K562 (cell line): ENCODE measurements around the gene IL17RC. TPM values are rescaled to one million over a fixed set of nuclear protein-coding genes. Genes with fewer than 3 reads are reported as not detected.

Experiments used
- CHD4 ChIP-seq: fragments of 200-600 bp; sonication (generic); IDR thresholded peaks from 3 replicates; pipeline ENCODE4 v1.6.1; 2012; ENCODE audit warnings: low read depth, mild to moderate bottlenecking, mixed read lengths, low read length, inconsistent platforms; ENCODE audit not compliant: insufficient read depth, insufficient replicate concordance, poor library complexity, severe bottlenecking
- CSDE1 ChIP-seq, 2 experiments: fragments of 450-650 bp; IDR thresholded peaks; 2 replicates each; pipeline ENCODE4 v1.6.1; 2016; ENCODE audit warnings: mild to moderate bottlenecking in 1 of 2
- DMBX1 ChIP-seq: fragments of 250-450 bp; sonication (Bioruptor Pico); IDR thresholded peaks from 2 replicates; pipeline ENCODE4 v1.8.0; 2022; ENCODE audit warnings: inconsistent platforms, mild to moderate bottlenecking, moderate library complexity, borderline replicate concordance
- LCOR ChIP-seq: sonication (generic); formaldehyde crosslinking; IDR thresholded peaks from 2 replicates; pipeline ENCODE4 v1.8.0; 2022; ENCODE audit warnings: mild to moderate bottlenecking, missing genetic modification reagents
- MAFG ChIP-seq: fragments of 450-650 bp; conservative IDR thresholded peaks from 2 replicates; pipeline ENCODE4 v1.6.1; 2016; ENCODE audit warnings: missing genetic modification characterization, missing compliant biosample characterization
- MIER1 ChIP-seq: fragments of 450-650 bp; IDR thresholded peaks from 2 replicates; pipeline ENCODE4 v1.6.1; 2016; ENCODE audit warnings: antibody characterized with exemption, mild to moderate bottlenecking, low read depth
- MYBL2 ChIP-seq, 2 experiments: fragments of 450-650 bp in 1 of 2; sonication (generic) in 1 of 2; formaldehyde crosslinking in 1 of 2; IDR thresholded peaks; 2 replicates each; pipeline versions ENCODE4 v1.6.1 to v1.8.1; 2017 to 2022; ENCODE audit warnings: borderline replicate concordance in 1 of 2, inconsistent platforms in 1 of 2, low read depth in 1 of 2, mild to moderate bottlenecking in 1 of 2, missing genetic modification reagents in 1 of 2, moderate library complexity in 1 of 2
- NONO ChIP-seq, 2 experiments: fragments of 200-400 bp in 1 of 2; fragments of 450-650 bp in 1 of 2; formaldehyde crosslinking in 1 of 2; IDR thresholded peaks; 2 replicates each; pipeline ENCODE4 v1.6.1; 2017; ENCODE audit warnings: low read depth in 2 of 2, mild to moderate bottlenecking in 2 of 2, moderate library complexity in 2 of 2, low read length in 1 of 2
- SUPT5H ChIP-seq: fragments of 450-650 bp; IDR thresholded peaks from 2 replicates; pipeline ENCODE4 v1.6.1; 2016
- TRIM24 ChIP-seq, 2 experiments: fragments of 450-650 bp; IDR thresholded peaks; 2 replicates each; pipeline ENCODE4 v1.6.1; 2016
- ZBTB2 ChIP-seq: fragments of 450-650 bp; IDR thresholded peaks from 2 replicates; pipeline ENCODE4 v1.6.1; 2016; ENCODE audit warnings: antibody characterized with exemption
- ZNF449 ChIP-seq: fragments of 250-450 bp; sonication (Bioruptor Pico); IDR thresholded peaks from 2 replicates; pipeline ENCODE4 v1.8.0; 2022; ENCODE audit warnings: moderate library complexity, mild to moderate bottlenecking, inconsistent platforms
- ZNF589 ChIP-seq: fragments of 200-800 bp; sonication (Bioruptor generic); IDR thresholded peaks from 2 replicates; pipeline ENCODE4 v1.6.1; 2016; ENCODE audit warnings: low read depth, missing genetic modification characterization, missing compliant biosample characterization
- polyA plus RNA-seq, 8 experiments: library from polyadenylated mRNA; depleted of rRNA in 4 of 8; stranded (reverse) in 5 of 8; unstranded in 3 of 8; fragments of >200 nt; fragmentation: Nextera tagmentation in 2 of 8; fragmentation: Illumina TruSeq in 1 of 8; extraction: Ambion mirVana in 2 of 8; extraction: Trizol in 1 of 8; gene quantifications; 2 replicates each; pipeline versions ENCODE4 v1.2.1 to v1.2.3, GENCODE V29; 2011 to 2014; ENCODE audit warnings: inconsistent platforms in 1 of 8, missing spikeins in 1 of 8
- total RNA-seq, 7 experiments: library from RNA; depleted of rRNA in 6 of 7; stranded (reverse); fragments of >200 nt in 6 of 7; fragmentation: Illumina TruSeq in 2 of 7; extraction: Trizol in 2 of 7; gene quantifications; 2 replicates each; pipeline versions ENCODE4 v1.2.1 to v1.2.3, GENCODE V29; 2011 to 2021; ENCODE audit warnings: low replicate concordance in 1 of 7
- TF ChIP-seq, protein P1 (sequence below): sonication (generic); formaldehyde crosslinking; IDR thresholded peaks from 2 replicates; pipeline ENCODE4 v1.8.1; 2022; ENCODE audit warnings: missing genetic modification reagents
- TF ChIP-seq, protein P2 (sequence below), 2 experiments: fragments of 200-800 bp in 1 of 2; sonication (Bioruptor generic) in 1 of 2; sonication (generic) in 1 of 2; formaldehyde crosslinking in 1 of 2; IDR thresholded peaks in 1 of 2; conservative IDR thresholded peaks in 1 of 2; 2 replicates each; pipeline versions ENCODE4 v1.5.0 to v1.6.1; 2016 to 2020; ENCODE audit warnings: missing compliant biosample characterization in 1 of 2, missing genetic modification characterization in 1 of 2, missing genetic modification reagents in 1 of 2
- TF ChIP-seq, protein P3 (sequence below): fragments of 450-650 bp; IDR thresholded peaks from 2 replicates; pipeline ENCODE4 v1.6.1; 2017; ENCODE audit warnings: mild to moderate bottlenecking, moderate library complexity
- TF ChIP-seq, protein P4 (sequence below): sonication (generic); formaldehyde crosslinking; IDR thresholded peaks from 2 replicates; pipeline ENCODE4 v1.8.1; 2023; ENCODE audit warnings: mild to moderate bottlenecking, missing genetic modification reagents

The IL17RC gene
- total and polyA plus RNA-seq, 9 of the 15 experiments (the other 6 are each of a cell fraction or from before 2014, with no cell fraction given): 0.15 to 11.4 (median 7.1) TPM; not detected in 1

DNA sequence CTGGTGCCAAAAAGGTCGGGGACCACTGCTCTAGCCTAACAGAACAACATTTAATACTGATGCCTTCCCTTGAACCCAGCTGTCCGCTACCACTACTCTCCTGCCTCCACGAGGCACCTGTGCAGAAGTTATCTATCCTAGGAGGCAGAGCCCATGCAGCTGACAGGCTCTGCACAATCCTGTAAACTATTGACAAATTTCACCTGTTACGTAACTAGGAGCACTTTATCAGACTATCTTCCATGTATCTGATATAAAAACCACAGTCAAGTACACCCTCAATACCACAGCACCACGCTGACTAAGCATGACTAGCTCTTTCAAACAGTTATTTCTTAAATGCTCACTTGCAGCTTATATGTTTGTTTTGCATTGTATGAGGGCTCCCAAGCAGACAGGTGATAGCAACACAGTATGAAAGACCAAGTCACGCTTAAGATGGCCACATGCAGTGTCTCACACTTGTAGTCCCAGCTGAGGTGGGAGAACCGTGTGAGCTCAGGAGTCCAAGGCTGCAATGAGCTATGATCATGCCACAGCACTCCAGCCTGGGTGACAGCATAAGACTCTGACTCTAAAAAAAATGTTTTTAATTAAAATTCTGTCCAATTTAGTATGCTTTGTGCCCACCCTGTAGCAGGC, 4.5 kb upstream of the IL17RC start (continued):
- TF ChIP-seq MYBL2 (IDR thresholded peaks at IDR 0.05; ENCODE audit: low read depth) (no peak), MYBL2 (CRISPR knock-in tag; IDR thresholded peaks at IDR 0.05; ENCODE audit: borderline replicate concordance) (no peak), ZBTB2 (no peak), DMBX1 (CRISPR knock-in tag) (no peak), LCOR (CRISPR knock-in tag) (no peak), NONO (IDR thresholded peaks at IDR 0.05; ENCODE audit: low read depth in 2 of 2, low read length in 1 of 2) (0 out of 4 replicates have a peak, but pooled peaks of 1 of the 2 experiments have one; percentile 4), CHD4 (no peak), ZNF589 (CRISPR knock-in tag) (no peak), CSDE1 (IDR thresholded peaks at IDR 0.05) (no peak), MIER1 (no peak), ZNF449 (CRISPR knock-in tag) (no peak), TRIM24 (IDR thresholded peaks at IDR 0.05) (0 out of 4 replicates have a peak, but pooled peaks have one; percentile 39 to 56), MAFG (tag) (peak; percentile 92), SUPT5H (no peak)
- TF ChIP-seq, protein P1, sequence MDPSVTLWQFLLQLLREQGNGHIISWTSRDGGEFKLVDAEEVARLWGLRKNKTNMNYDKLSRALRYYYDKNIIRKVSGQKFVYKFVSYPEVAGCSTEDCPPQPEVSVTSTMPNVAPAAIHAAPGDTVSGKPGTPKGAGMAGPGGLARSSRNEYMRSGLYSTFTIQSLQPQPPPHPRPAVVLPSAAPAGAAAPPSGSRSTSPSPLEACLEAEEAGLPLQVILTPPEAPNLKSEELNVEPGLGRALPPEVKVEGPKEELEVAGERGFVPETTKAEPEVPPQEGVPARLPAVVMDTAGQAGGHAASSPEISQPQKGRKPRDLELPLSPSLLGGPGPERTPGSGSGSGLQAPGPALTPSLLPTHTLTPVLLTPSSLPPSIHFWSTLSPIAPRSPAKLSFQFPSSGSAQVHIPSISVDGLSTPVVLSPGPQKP (CRISPR knock-in tag): no peak
- TF ChIP-seq, protein P2, sequence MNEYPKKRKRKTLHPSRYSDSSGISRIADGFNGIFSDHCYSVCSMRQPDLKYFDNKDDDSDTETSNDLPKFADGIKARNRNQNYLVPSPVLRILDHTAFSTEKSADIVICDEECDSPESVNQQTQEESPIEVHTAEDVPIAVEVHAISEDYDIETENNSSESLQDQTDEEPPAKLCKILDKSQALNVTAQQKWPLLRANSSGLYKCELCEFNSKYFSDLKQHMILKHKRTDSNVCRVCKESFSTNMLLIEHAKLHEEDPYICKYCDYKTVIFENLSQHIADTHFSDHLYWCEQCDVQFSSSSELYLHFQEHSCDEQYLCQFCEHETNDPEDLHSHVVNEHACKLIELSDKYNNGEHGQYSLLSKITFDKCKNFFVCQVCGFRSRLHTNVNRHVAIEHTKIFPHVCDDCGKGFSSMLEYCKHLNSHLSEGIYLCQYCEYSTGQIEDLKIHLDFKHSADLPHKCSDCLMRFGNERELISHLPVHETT (CRISPR knock-in tag; conservative IDR thresholded peaks at IDR 0.05 in 1 of 2, IDR thresholded peaks at IDR 0.05 in 1 of 2): 0 out of 4 replicates have a peak, but pooled peaks of 1 of the 2 experiments have one; percentile 48
- TF ChIP-seq, protein P3, sequence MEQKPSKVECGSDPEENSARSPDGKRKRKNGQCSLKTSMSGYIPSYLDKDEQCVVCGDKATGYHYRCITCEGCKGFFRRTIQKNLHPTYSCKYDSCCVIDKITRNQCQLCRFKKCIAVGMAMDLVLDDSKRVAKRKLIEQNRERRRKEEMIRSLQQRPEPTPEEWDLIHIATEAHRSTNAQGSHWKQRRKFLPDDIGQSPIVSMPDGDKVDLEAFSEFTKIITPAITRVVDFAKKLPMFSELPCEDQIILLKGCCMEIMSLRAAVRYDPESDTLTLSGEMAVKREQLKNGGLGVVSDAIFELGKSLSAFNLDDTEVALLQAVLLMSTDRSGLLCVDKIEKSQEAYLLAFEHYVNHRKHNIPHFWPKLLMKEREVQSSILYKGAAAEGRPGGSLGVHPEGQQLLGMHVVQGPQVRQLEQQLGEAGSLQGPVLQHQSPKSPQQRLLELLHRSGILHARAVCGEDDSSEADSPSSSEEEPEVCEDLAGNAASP: no peak
- TF ChIP-seq, protein P4, sequence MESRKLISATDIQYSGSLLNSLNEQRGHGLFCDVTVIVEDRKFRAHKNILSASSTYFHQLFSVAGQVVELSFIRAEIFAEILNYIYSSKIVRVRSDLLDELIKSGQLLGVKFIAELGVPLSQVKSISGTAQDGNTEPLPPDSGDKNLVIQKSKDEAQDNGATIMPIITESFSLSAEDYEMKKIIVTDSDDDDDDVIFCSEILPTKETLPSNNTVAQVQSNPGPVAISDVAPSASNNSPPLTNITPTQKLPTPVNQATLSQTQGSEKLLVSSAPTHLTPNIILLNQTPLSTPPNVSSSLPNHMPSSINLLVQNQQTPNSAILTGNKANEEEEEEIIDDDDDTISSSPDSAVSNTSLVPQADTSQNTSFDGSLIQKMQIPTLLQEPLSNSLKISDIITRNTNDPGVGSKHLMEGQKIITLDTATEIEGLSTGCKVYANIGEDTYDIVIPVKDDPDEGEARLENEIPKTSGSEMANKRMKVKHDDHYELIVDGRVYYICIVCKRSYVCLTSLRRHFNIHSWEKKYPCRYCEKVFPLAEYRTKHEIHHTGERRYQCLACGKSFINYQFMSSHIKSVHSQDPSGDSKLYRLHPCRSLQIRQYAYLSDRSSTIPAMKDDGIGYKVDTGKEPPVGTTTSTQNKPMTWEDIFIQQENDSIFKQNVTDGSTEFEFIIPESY (CRISPR knock-in tag): peak; percentile 81
